HG02870 (cell line): ENCODE measurements around the gene RAG2.

Experiments
- ATAC-seq: cut with Tn5 transposase; IDR thresholded peaks from one replicate; pipeline ENCODE4 v1.9.1; 2021; ENCODE audit warnings: mild to moderate bottlenecking, moderate library complexity; ENCODE audit not compliant: unreplicated experiment

RAG2 gene

DNA sequence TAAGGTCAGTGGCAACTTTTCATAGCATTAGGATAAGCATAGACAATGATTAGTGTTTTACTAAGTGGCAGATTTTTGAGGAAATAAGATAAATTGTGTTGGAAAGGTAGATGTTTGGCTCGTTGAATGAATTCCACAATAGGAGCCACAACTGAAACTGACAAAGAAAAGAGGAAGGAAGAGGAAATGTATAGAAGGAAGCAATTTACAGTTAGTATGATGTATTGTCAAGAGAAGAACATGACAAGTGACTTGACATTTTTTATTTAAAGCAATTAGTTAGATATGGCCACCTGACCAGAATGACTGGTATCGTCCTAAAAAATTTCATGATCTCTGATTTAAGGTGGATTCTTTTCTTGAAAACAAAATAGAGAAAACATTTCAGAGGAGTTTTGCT lies 3.1 kb upstream of the RAG2 start:
- ATAC-seq, result no peak

DNA sequence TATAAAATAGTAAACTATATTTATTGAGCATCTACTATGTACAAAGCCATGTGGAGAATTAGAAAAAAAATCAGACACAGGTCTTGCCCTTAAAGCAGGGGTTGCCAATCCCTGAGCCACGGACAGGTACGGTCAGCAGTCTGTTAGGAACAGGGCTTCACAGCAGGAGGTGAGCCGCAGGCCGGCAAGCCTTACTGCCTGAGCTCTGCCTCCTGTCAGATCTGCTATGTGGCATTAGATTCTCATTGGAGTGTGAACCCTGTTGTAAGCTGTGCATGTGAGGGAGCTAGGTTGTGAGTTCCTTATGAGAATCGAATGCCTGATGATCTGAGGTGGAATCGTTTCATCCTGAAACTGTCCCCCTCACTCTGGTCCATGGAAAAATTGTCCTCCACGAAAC lies 2.1 kb upstream of the RAG2 start:
- ATAC-seq, result no peak

DNA sequence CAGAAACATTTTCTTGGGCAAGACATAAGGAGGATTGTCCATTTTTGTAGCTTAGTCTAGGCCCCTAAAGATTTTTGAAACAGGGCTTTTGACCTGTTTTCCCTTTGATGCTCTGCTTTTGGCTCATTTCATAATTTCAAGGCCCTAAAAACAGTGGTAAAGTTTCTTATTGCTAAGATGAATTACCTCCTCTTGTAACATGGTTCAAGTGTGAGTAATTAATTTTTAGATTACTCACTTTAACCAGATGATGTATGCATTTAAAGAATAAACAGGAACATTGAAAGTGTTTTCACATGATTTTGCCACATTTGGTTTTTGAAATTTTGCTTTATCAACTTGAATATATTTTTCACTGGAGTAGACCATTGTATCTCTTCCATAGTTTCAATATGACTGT lies 1.2 kb downstream of the RAG2 start:
- no peak for ATAC-seq

DNA sequence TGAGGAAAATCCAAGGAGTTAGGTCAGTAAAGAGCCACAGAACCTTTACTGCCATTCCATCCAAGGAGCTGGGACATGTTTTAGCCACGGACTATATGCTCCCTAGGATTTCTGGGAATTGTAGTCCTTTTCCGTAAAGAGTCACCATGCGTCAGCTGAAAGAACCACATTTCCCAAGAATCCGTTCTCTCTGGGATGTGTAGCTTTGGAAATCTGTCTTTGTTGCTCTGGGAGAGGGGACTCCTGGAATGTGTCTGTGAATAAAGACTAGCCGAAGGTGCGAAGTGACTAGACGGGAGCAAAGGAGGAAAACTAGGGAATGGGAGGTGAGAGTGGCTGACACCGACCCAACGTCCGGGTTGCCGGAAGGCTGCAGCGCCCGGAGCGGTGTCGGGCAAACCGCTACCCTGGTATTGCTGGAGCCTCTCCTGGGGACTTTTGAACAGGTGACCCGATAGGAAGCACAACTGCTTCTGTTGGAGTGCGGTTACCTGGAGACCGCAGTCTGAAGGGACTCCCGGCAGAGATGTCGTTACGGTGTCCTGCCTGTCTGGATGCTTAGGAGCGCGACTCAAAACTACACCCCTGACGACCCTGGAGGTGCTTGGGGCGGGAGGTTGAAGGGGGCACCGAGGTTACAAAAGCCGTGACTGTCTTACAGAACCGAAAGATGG lies 3.6 kb downstream of the RAG2 start, which contains the start of gene IFTAP:
Gene IFTAP (plus strand): TSS at position 187 of the 674 bp plus-strand sequence. CDS start 15,602 bp downstream, outside the sequence.
- peak; percentile 78 for ATAC-seq

DNA sequence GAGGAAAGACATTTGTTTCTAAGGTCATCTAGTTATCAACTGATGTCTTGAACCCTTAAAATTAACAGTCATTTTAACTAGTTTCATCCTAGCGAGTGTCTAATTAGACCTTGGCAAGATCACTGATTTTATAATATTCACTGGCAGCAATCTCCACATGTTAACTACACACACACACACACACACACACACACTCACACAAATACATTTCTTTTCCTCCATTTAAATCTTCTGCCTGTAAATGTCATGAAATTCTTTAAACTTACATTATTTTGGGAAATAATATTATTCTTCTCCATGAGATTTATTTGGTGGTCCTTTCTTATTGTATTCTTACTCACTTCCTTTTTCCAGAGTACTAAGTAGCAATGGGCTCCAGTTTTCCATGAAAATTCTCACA lies 6.6 kb downstream of the RAG2 start:
- no peak for ATAC-seq

DNA sequence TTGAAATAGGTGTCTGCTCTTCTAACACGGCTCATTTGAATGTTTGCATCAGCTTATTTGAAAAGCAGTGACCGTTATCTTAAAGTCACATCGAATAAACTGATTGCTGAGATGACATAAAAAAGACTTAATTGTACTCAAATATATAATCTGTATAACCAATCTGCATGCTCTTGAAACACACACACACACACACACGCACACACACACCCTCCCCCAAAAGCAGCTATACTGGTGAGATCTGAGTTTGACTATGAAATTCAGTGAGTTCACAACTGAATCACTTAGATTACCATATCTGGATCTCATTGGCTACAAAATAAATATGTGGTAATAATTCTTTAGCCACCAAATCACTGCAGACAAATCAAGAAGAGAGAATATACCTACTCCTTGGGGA lies 7.5 kb downstream of the RAG2 start:
- ATAC-seq, result no peak

DNA sequence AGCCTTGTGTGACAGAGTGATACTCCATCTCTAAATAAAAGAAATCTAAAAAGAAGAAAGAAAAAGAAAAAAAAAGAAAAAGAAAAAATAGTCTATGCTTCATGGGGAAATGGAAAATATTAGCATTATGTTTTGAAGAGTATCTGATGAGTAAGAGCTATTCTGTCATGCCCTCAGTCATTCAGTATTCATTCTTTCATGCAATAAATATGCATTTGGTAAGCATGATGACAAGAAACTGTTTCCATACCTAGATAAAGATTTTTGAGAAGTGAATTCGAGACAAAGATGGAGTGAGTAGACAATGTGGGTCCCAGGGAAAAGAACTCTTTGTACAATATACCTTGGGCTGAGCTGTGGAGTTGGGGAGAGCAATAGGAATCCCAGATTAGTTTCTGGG lies 9.9 kb downstream of the RAG2 start:
- ATAC-seq, result no peak

DNA sequence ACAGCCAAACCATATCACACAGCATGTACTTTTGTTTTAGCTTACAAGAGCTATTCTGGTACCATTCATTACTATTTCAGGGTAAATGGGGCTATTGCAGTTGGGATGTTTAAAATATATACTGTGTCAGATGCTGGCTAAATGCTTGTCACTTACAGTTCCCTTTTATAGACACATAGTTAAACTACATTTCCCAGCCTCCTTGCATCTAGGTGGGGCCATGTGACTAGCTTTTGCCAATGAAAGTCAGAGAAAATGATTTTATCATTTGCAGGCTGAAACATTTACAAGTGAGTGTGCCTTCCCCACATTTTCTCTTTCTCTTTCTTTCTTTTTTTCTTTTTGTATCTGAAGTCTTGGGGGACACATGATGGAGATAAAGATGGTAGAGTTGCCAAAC lies 11.5 kb downstream of the RAG2 start:
- ATAC-seq, result peak; percentile 65

DNA sequence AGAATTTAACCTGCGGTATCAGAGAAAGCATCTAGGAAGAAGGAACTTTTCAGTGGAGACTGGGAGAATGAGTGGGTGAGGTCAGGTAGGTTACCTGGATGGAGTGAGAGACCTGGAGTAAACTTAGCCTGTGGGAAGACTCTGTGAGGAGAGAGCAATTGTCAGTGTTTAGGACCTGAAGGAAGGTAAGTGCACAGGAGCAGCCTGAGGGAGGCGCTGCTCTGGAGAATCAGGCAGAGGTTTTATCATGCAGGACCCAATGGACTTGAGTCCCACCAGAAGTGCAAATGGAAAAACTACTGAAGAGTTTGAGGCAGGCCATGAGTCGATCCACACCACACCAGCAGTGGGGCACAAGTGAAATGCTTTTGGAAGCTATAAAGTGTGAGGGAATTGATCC lies 14.4 kb downstream of the RAG2 start:
- ATAC-seq, result no peak

DNA sequence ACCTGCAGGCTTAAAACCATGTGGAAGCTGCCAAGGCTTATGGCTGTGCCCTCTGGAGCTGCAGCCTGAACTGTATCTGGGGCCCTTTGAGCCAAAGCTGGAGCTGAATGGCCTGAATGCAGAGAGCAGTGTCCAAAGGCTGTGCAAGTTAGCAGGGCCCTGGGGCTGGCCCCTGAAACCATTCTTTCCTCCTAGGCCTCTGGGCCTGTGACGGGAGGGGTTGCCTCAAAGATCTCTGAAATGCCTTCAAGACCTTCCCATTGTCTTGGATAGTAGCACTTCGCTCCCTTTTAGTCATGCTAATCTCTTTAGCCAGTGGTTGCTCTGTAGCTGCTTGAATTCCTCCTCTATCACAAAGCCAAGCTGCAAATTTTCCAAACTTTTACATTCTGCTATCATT lies 16.5 kb downstream of the RAG2 start:
- no peak for ATAC-seq

DNA sequence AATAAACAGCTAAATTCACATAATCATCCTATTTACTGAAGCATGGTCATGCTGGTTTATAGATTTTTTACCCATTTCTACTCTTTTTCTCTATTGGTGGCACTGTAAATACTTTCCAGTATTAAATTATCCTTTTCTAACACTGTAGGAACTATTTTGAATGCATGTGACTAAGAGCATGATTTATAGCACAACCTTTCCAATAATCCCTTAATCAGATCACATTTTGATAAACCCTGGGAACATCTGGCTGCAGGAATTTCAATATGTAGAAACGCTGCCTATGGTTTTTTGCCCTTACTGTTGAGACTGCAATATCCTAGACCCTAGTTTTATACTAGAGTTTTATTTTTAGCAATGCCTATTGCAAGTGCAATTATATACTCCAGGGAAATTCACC lies 19.6 kb downstream of the RAG2 start:
- ATAC-seq, result no peak

DNA sequence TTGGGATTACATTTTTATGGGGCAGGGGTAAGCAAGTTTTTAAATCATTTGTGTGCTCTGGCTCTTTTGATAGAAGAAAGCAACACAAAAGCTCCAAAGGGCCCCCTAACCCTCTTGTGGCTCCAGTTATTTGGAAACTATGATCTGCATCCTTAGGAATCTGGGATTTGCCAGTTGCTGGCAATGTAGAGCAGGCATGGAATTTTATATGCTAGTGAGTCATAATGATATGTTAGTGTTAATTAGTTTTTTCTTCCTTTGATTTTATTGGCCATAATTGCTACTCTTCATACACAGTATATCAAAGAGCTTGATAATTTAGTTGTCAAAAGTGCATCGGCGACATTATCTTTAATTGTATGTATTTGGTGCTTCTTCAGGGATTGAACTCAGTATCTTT lies 20.2 kb downstream of the RAG2 start:
- ATAC-seq, result no peak

DNA sequence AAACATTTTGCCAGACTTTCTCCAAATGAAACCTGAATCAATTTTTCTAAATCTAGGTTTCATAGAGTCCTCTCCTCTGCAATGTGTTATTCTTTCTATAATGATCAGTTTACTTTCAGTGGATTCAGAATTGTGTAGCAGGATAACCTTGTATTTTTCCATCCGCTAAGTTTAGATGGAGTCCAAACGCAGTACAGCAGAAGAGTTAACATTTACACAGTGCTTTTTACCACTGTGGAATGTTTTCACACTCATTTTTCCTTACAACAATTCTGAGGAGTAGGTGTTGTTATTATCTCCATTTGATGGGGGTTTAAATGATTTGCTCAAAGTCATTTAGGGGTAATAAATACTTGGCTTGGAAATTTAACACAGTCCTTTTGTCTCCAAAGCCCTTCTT lies 20.7 kb downstream of the RAG2 start:
- ATAC-seq, result no peak

DNA sequence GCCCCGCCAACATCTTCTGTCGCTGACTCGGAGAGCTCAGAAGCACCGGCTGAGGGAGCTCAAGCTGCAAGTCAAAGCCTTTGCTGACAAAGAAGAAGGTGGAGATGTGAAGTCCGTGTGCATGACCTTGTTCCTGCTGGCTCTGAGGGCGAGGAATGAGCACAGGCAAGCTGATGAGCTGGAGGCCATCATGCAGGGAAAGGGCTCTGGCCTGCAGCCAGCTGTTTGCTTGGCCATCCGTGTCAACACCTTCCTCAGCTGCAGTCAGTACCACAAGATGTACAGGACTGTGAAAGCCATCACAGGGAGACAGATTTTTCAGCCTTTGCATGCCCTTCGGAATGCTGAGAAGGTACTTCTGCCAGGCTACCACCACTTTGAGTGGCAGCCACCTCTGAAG lies 23.6 kb downstream of the RAG2 start:
- ATAC-seq, result no peak

DNA sequence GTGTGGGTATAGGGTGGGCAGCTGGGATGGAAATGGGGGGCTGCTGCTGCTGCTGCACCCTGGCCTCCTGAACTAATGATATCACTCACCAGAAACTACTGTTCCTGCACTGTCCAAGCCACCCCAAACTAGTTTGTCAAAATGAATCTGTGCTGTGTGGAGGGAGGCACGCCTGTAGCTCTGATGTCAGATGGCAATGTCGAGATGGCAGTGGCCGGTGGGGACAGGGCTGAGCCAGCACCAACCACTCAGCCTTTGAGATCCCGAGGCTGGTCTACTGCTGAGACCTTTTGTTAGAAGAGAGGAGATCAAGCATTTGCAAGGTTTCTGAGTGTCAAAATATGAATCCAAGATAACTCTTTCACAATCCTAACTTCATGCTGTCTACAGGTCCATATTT lies 28.9 kb downstream of the RAG2 start:
- ATAC-seq, result no peak

DNA sequence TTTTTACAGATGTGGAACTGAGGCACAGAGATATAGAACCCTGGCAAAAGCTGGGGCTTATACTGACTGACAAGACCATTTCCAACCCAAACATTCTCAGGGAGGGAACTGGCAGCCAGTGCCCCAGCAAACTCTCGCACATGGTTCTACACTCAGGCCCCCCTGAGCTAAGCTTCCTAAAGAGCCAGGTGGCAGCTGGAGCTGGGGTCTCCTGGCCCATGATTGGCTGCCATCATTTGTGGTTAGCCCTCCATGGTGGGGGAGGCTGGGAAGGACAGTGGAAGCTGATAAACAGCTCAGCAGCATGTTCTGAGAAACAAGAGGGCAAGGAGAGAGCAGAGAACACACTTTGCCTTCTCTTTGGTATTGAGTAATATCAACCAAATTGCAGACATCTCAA lies 30.3 kb downstream of the RAG2 start, which contains the start of gene RAG1:
Gene RAG1 (plus strand): TSS at position 314 of the 400 bp plus-strand sequence. CDS start 5,298 bp downstream, outside the sequence.
- ATAC-seq, result no peak

DNA sequence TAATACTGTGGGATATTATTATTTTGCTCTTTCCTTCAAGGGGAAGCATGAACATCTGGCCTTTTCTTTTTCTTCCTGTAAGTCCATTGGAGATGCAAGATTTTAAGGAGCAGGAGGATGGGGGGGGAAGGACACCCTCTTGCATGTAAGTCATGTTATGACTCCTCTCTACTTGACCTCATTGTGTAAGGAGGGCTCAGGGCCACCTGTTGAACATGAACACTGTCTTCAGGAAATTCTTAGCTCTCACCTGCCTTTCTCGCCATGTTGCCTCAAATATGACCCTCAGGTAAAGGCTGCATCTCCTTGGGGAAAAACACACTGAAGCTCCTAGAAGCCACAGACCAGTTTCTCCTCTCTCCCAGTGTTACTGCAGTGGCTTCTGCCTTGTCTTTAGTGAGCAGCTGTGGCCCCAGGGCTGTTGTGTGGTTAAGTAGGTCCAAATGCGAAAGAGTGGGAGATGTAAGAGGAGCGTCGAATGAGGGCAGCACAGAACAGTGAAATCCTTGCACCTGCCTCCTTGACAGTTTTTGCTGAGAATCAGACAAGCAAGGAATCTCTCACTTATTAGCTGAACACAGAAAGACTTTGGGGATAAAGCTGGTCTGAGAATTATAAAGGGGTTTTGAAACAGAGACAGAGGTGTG lies 31.5 kb downstream of the RAG2 start:
- ATAC-seq, result no peak

DNA sequence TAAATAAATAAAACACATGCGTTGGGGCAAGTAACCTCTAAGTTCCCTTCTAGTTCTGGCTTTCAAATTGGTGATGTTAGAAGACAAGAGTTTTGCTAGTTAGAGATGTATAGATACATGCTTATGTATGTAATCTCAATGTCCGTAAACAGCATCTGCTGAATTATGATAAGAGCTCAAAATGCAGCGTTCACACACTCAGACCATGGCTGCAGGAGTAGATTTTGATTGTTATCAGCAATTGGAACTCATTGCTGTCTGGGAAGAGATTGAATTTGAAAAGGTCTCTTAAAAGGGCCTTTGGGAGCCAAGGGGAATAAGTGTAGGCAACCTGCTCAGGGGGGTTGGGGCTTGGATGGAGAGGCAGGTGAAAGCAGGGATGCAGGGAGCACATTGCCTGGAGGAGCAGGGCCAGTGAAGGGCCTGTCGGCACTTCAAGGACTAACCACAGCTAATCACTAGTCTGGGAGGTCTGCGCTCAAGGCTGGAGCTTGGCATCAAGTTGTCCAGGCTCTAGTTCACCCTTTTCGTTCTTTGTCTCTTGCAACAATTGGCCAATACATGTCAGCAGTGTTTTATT lies 32.9 kb downstream of the RAG2 start:
- ATAC-seq, result no peak

DNA sequence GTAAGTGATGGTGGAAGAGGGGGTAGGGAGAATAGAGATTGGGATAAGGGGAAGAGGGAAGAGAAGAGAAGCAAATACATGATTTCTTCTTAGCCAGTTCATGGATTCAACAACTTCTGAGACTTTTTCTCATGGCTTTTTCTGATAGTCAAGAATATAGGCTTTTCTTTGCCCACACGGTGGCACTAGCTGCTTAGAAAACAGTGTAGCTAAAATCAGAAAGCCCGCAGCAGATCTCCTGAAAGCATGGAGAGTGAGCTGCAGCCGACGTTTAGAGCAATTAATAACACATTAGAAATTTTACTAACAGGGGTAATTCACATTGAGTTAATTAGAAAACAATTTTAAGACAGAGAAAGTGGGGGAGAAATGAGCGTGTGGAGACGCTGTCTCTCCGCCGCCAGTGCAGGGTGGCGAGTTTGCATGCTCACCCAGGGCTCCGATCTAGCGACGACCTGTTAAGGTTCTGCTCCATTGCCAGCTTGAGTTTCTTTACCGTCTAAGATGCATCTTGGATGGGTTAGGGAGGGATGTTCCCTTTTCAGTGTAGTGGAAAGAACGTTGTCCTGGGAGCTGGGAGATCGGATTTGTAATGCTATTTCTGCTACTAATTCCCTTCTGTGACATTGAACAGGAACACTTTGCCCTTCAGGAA lies 33.5 kb downstream of the RAG2 start:
- peak; percentile 66 for ATAC-seq

DNA sequence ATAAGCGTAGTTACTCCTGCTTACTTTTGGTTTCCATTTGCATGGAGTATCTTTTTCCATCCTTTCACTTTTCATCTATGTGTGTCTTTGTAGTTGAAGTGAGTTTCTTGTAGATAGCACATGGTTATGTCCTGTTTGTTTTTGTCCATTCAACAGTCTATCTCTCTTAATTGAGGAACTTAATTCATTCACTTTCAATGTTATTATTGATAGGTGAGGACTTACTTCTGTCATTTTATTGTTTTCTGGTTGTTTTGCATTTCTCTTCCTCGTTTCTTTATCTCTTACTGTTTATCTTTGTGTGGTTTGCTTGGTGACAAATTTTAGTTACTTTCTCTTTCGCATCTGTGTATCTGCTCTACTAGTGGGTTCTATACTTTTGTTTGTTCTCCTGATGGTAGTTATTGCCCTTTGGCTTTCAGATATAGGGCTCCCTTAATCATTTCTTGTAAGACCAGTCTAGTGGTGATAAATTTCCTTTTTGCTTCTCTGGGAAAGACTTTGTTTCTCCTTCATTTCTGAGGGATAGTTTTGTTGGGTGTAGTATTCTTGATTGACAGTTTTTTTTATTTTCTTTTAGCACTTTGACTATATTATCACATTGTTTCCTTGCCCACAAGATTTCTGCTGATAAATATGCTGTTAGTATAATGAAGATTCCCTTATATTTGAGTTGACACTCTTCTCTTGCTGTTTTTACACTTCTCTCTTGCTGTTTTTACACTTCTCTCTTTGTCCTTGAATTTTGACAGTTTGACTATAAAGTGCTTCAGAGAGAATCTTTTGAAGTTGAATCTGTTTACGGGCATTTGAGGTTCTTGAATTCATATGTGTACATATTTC lies 39.2 kb downstream of the RAG2 start:
- ATAC-seq, result peak; percentile 93

DNA sequence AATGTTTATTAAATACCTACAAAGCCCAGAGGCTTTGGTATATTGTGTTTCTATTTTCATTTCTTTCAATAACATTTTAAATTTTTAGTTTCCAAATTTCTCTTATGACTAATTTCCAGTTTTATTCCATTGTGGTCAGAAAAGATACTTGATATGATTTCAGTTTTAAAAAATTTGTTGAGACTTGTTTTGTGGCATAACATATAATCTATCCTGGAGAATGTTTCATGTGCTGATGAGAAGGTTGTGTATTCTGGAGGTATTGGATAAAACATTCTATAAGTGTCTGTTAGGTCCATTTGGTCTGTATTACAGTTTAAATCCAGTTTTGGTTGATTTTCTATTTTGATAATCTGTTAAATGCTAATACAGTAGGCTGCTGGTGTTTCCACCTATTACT lies 40.0 kb downstream of the RAG2 start:
- no peak for ATAC-seq
